Measurements from ENCODE around the gene TYR. TPM values are rescaled to one million over a fixed set of nuclear protein-coding genes. Genes with fewer than 3 reads are reported as not detected.
"Not testable (repeated sequence)": the region's sequence is repeated elsewhere in the genome, so short reads cannot be mapped to it uniquely, and the experiment has no call there.

Gene TYR
- total RNA-seq, 2 experiments from 2014 or later = not detected

- not testable (repeated sequence) for H3K9me3 Mint-ChIP-seq, H3K4me1 Mint-ChIP-seq, H3K27ac Mint-ChIP-seq, DNase-seq, H3K27me3 Mint-ChIP-seq, H3K4me3 Mint-ChIP-seq, H3K36me3 Mint-ChIP-seq
Measured at GRCh38 chr11:89295023-89295422, 117.3 kb downstream of the TYR start.

- not testable (repeated sequence) for DNase-seq, H3K36me3 Mint-ChIP-seq
Measured at GRCh38 chr11:89303029-89303428, 125.4 kb downstream of the TYR start.

GRCh38 chr11:89308272-89308671 is 130.6 kb downstream of the TYR start:
- not testable (repeated sequence) for H3K4me1 Mint-ChIP-seq, H3K9me3 Mint-ChIP-seq, H3K36me3 Mint-ChIP-seq, DNase-seq, H3K4me3 Mint-ChIP-seq, H3K27ac Mint-ChIP-seq, H3K27me3 Mint-ChIP-seq

More at GRCh38 chr11:89303029-89303428, 125.4 kb downstream of the TYR start:
- not testable (repeated sequence) for H3K9me3 Mint-ChIP-seq, H3K4me3 Mint-ChIP-seq, H3K4me1 Mint-ChIP-seq, H3K27ac Mint-ChIP-seq, H3K27me3 Mint-ChIP-seq

GRCh38 chr11:89309321-89309985 is 131.8 kb downstream of the TYR start:
- not testable (repeated sequence) for H3K36me3 Mint-ChIP-seq, H3K27ac Mint-ChIP-seq, DNase-seq, H3K4me3 Mint-ChIP-seq, H3K27me3 Mint-ChIP-seq, H3K4me1 Mint-ChIP-seq, H3K9me3 Mint-ChIP-seq

- not testable (repeated sequence) for H3K27ac Mint-ChIP-seq, H3K4me3 Mint-ChIP-seq, H3K36me3 Mint-ChIP-seq, H3K27me3 Mint-ChIP-seq, H3K9me3 Mint-ChIP-seq, H3K4me1 Mint-ChIP-seq, DNase-seq
Measured at GRCh38 chr11:89310607-89311006, 132.9 kb downstream of the TYR start.

- Mint-ChIP-seq H3K27ac (no peak overlapping the region), H3K27me3 (no peaks in the 10 kb centered on the region), H3K36me3 (no peaks in the 10 kb centered on the region), H3K4me1 (no peaks in the 10 kb centered on the region), H3K9me3 (peaks cover 3% of the 10 kb centered on the region), H3K4me3 (no peak overlapping the region)
- DNase-seq = no peak
Measured at GRCh38 chr11:89321401-89321800, 143.7 kb downstream of the TYR start.

- Mint-ChIP-seq H3K27ac (no peak overlapping the region), H3K4me3 (no peak overlapping the region), H3K9me3 (no peaks in the 10 kb centered on the region), H3K36me3 (no peaks in the 10 kb centered on the region), H3K4me1 (no peaks in the 10 kb centered on the region), H3K27me3 (no peaks in the 10 kb centered on the region)
- no peak for DNase-seq
Measured at GRCh38 chr11:89327885-89328284, 150.2 kb downstream of the TYR start.

GRCh38 chr11:89331940-89332339 is 154.3 kb downstream of the TYR start:
- not testable (repeated sequence) for H3K4me3 Mint-ChIP-seq, H3K36me3 Mint-ChIP-seq, H3K4me1 Mint-ChIP-seq, DNase-seq, H3K9me3 Mint-ChIP-seq, H3K27ac Mint-ChIP-seq, H3K27me3 Mint-ChIP-seq

GRCh38 chr11:89333704-89334103 is 156.0 kb downstream of the TYR start:
- not testable (repeated sequence) for H3K4me3 Mint-ChIP-seq

GRCh38 chr11:89337100-89337650 is 159.5 kb downstream of the TYR start:
- not testable (repeated sequence) for H3K36me3 Mint-ChIP-seq, H3K27ac Mint-ChIP-seq, H3K9me3 Mint-ChIP-seq, H3K4me1 Mint-ChIP-seq, H3K27me3 Mint-ChIP-seq, DNase-seq, H3K4me3 Mint-ChIP-seq

More at GRCh38 chr11:89333704-89334103, 156.0 kb downstream of the TYR start:
- H3K27me3 Mint-ChIP-seq, DNase-seq, H3K36me3 Mint-ChIP-seq, H3K4me1 Mint-ChIP-seq, H3K9me3 Mint-ChIP-seq, H3K27ac Mint-ChIP-seq: not testable (repeated sequence)

GRCh38 chr11:89338073-89338472 is 160.4 kb downstream of the TYR start:
- H3K27me3 Mint-ChIP-seq, H3K4me3 Mint-ChIP-seq, DNase-seq, H3K36me3 Mint-ChIP-seq, H3K27ac Mint-ChIP-seq, H3K4me1 Mint-ChIP-seq, H3K9me3 Mint-ChIP-seq: not testable (repeated sequence)

- not testable (repeated sequence) for H3K4me1 Mint-ChIP-seq, H3K27ac Mint-ChIP-seq, H3K4me3 Mint-ChIP-seq, H3K27me3 Mint-ChIP-seq, H3K9me3 Mint-ChIP-seq, DNase-seq, H3K36me3 Mint-ChIP-seq
Measured at GRCh38 chr11:89340450-89340849, 162.8 kb downstream of the TYR start.

GRCh38 chr11:89342880-89343572 is 165.4 kb downstream of the TYR start:
- H3K27me3 Mint-ChIP-seq, H3K4me3 Mint-ChIP-seq, H3K4me1 Mint-ChIP-seq: not testable (repeated sequence)

More at GRCh38 chr11:89342880-89343572, 165.4 kb downstream of the TYR start:
- not testable (repeated sequence) for H3K9me3 Mint-ChIP-seq, DNase-seq, H3K36me3 Mint-ChIP-seq, H3K27ac Mint-ChIP-seq
